ENCODE results near the gene TRPC5OS.

Gene TRPC5OS

DNA sequence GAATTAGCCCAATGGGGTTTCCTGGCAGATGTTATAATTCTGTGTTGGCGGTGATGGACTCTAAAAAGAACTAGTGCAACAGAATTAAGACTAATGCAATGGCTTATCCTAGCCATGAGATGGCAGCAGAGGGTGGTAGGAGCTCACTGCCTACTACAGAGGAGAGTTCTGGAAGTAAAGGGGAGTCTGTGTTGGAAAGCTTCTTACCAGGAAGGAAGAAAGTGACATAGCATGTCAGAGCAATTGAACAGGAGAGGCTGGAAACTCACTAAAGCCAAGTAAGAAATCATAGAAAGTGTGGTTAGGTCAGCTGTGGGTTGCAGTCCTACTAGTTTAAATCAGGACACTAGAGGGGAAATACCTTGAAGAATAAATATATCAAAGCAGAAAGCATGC is 6.3 kb upstream of the TRPC5OS start:
- TF ChIP-seq CTCF (IDR thresholded peaks at IDR 0.05; ENCODE audit: low read depth, low read length), result peak; percentile 78
- peak; percentile 12 for DNase-seq (ENCODE audit: extremely low read depth, low read depth)

DNA sequence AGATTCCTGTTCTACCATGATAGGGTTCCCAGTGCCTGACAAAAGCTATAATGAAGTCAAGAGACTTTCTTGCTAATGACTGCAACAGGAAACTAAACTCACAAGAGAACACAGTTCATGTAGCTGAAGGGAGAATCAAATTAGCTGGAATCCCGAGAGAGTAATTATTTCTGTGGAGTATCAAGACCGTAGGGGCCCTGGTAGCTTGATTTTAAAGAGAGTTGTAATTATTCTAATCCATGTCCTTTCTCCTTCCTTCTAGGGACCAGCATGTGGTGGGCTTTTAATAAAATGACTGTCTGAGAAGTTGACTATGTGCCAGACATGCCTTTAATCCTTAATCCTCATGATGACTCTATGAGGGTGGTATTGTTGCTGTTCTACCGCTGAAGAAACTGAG is 1.7 kb upstream of the TRPC5OS start:
- TF ChIP-seq CTCF (IDR thresholded peaks at IDR 0.05; ENCODE audit: low read depth, low read length), result no peak
- DNase-seq (ENCODE audit: extremely low read depth, low read depth), result no peak

DNA sequence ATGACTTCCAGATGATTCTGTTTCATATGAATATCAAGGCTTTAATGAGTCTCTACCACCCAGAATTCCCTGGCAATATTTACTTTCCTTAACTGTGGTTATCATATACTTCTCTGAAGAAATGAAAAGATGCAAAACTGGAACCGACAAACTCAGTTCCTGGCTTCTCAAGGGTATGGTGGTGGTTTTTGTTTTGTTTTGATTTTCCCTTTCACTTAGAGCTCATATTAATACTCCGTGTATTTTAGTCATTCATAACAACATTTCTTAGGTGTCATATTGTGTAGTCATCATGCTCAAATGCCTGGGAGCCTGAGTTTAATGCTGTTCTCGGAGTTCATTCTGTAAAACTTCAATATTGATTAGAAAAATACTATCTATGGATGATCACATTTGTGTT is 665 bp downstream of the TRPC5OS start:
- DNase-seq (ENCODE audit: extremely low read depth, low read depth), result no peak
- no peak for TF ChIP-seq CTCF (IDR thresholded peaks at IDR 0.05; ENCODE audit: low read depth, low read length)

- no peak for TF ChIP-seq CTCF (IDR thresholded peaks at IDR 0.05; ENCODE audit: low read depth, low read length)
- DNase-seq (ENCODE audit: extremely low read depth, low read depth), result no peak
These were observed 1.7 kb downstream of the TRPC5OS start for GRCh38 chrX:111877681-111878080.

GRCh38 chrX:111880735-111881134 is 4.8 kb downstream of the TRPC5OS start:
- TF ChIP-seq CTCF (IDR thresholded peaks at IDR 0.05; ENCODE audit: low read depth, low read length), result no peak
- no peak for DNase-seq (ENCODE audit: extremely low read depth, low read depth)

- no peak for DNase-seq (ENCODE audit: extremely low read depth, low read depth)
- no peak for TF ChIP-seq CTCF (IDR thresholded peaks at IDR 0.05; ENCODE audit: low read depth, low read length)
These were observed 5.7 kb downstream of the TRPC5OS start for GRCh38 chrX:111881715-111882114.

- no peak for DNase-seq (ENCODE audit: extremely low read depth, low read depth)
- TF ChIP-seq CTCF (IDR thresholded peaks at IDR 0.05; ENCODE audit: low read depth, low read length), result no peak
These were observed 10.7 kb downstream of the TRPC5OS start for GRCh38 chrX:111886678-111887077.

All from AG09319 (cell line).